ENCODE data around the gene SLA2. TPM values are rescaled to one million over a fixed set of nuclear protein-coding genes. Genes with fewer than 3 reads are reported as not detected.
A peak's percentile ranks its signal among the peaks of the same experiment; 100 is the strongest.

The SLA2 gene
- total and polyA plus RNA-seq, 12 donors, result 0.12 to 1.1 (median 0.46) TPM

DNA sequence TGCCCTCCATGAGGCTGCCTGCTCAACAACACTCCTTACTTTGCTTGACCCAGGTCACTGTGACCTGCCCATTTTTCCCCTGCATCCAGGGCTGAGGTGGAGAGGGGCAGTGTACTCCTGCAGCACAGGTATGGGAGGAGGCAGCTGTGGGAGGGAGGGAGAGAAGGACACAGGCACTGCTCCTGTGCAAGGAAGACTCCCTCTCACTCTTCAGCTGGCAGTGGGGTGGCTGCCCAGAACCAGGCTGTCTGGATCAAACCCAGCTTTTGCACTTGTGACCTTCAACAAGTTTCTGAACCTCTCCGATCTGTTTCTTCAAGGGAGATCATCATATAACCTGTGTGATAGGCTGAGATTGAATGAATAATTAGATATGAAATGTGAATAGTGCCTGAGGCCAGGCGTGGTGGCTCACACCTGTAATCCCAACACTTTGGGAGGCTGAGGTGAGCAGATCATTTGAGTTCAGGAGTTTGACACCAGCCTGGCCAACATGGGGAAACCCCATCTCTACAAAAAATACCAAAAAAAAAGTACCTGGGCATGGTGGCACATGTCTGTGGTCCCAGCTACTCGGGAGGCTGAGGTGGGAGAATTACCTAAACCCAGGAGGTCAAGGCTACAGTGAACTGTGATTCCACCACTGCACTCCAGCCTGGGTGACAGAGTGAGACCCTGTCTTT is 58.5 kb downstream of the SLA2 start:
- peaks cover 0 to 2% of the 10 kb centered on the region in 2 donors for H3K36me3 ChIP-seq (replicated peaks in 1 of 2)
- 52 to 69% (median 62%) methylated on average over 3 of the region's 3 CpGs for WGBS, 4 donors
- TF ChIP-seq, protein P1, sequence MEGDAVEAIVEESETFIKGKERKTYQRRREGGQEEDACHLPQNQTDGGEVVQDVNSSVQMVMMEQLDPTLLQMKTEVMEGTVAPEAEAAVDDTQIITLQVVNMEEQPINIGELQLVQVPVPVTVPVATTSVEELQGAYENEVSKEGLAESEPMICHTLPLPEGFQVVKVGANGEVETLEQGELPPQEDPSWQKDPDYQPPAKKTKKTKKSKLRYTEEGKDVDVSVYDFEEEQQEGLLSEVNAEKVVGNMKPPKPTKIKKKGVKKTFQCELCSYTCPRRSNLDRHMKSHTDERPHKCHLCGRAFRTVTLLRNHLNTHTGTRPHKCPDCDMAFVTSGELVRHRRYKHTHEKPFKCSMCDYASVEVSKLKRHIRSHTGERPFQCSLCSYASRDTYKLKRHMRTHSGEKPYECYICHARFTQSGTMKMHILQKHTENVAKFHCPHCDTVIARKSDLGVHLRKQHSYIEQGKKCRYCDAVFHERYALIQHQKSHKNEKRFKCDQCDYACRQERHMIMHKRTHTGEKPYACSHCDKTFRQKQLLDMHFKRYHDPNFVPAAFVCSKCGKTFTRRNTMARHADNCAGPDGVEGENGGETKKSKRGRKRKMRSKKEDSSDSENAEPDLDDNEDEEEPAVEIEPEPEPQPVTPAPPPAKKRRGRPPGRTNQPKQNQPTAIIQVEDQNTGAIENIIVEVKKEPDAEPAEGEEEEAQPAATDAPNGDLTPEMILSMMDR (IDR thresholded peaks at IDR 0.05), result no peak
- TF ChIP-seq POLR2A (IDR thresholded peaks at IDR 0.05), result no peak
- intact Hi-C loops (cut with DNase I), result no loop called here
- no peak overlapping the region for H3K27ac ChIP-seq
- no peak overlapping the region for H3K4me3 ChIP-seq
- peaks cover 0 to 10% of the 10 kb centered on the region in 2 donors for H3K4me1 ChIP-seq (replicated peaks in 1 of 2)
- peak in 6 of 7 donors; percentile 40 to 68 (median 60) for DNase-seq
- H3K9me3 ChIP-seq (replicated peaks in 1 of 3), result no peaks in the 10 kb centered on the region
- no peaks in the 10 kb centered on the region for H3K27me3 ChIP-seq

DNA sequence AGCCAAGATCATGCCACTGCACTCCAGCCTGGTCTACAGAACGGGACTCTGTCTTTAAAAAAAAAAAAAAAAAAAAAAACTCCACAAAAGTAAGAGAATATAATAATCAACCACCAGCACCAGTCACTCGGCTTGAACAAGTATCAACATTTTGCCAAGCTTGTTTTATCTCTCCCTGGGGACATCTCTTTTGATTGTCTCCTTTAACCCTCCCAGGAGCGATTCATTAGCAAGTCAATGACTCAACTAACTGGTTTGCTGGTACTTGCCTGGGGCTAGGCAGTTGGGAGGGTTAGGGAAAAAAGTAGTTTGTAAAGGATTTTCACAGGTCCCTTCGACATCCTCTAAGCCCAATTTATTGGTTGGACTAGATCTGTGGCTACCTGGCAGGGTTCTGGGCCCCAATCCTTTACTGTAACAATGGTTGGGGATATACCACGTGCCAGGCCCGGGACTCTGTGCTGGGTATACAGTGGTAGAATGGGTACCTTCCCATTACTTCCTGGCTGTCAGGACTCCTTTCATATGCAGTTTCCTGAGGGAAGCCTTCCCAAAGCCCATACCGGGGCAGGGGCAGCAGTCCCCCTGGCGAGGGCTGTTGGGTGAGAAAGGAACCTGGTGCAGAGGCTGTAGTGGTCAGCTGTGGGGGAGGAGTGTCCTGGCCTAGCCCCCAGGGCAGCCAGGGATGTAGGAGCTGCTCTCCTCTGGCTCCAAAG is 60.4 kb downstream of the SLA2 start:
- TF ChIP-seq, protein P1 (IDR thresholded peaks at IDR 0.05), result no peak
- TF ChIP-seq POLR2A (IDR thresholded peaks at IDR 0.05), result no peak
- 79 to 84% (median 82%) methylated on average over 6 to 8 of the region's 8 CpGs for WGBS, 4 donors
- DNase-seq, result no peak
- no peaks in the 10 kb centered on the region for H3K9me3 ChIP-seq (replicated peaks in 1 of 3)
- H3K36me3 ChIP-seq (replicated peaks in 1 of 2), result peaks cover 0 to 9% of the 10 kb centered on the region in 2 donors
- H3K4me1 ChIP-seq (replicated peaks in 1 of 2), result peaks cover 0 to 10% of the 10 kb centered on the region in 2 donors
- intact Hi-C loops (cut with DNase I), result no loop called here
- no peak overlapping the region for H3K4me3 ChIP-seq
- no peaks in the 10 kb centered on the region for H3K27me3 ChIP-seq
- H3K27ac ChIP-seq, result no peak overlapping the region

DNA sequence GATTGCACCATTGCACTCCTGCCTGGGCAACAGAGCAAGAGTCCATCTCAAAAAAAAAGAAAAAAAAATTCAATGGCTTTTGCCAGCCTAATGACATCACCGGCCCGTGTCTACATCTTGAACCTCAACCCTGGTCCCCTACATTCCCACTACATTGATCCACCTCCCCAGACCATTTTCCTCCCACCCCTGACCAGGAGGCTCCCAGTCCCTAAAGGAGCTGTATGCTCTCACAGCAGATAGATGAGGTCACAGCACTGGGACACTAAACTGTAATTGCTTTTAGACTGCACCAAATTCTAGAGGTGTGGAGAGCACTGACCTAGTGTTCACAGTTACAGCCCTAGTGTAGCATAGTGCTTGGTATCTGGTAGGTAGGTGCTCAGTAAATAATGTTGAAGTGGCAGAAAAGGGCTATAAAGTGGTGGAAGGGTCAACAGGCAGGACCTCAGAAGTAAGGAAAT is 61.9 kb downstream of the SLA2 start:
- Histone ChIP-seq H3K4me1 (replicated peaks in 1 of 2) (peaks cover 0 to 10% of the 10 kb centered on the region in 2 donors), H3K9me3 (replicated peaks in 1 of 3) (no peaks in the 10 kb centered on the region), H3K36me3 (replicated peaks in 1 of 2) (peaks cover 0 to 18% of the 10 kb centered on the region in 2 donors), H3K27me3 (no peaks in the 10 kb centered on the region), H3K27ac (no peak overlapping the region), H3K4me3 (no peak overlapping the region)
- no peak for TF ChIP-seq POLR2A (IDR thresholded peaks at IDR 0.05)
- TF ChIP-seq, protein P1 (IDR thresholded peaks at IDR 0.05), result no peak
- intact Hi-C loops (cut with DNase I), result no loop called here
- 88 to 97% (median 89%) methylated on average over 2 of the region's 2 CpGs for WGBS, 4 donors
- no peak for DNase-seq

DNA sequence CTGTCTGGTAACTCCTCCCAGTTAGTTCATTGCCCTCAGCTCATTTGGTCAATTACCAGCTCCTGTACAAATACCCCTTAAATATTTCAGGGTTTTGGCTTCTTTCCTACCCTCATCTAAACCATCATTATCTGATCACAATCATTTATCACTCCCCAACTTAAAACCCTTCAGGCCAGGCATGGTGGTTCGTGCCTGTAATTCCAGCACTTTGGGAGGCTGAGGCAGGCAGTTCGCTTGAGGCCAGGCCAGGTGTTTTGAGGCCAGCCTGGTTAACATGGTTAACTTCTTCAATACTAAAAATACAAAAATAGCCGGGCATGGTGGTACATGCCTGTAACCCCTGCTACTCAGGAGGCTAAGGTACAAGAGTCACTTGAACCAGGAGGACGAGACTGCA is 63.2 kb downstream of the SLA2 start:
- TF ChIP-seq, protein P1 (IDR thresholded peaks at IDR 0.05), result no peak
- TF ChIP-seq POLR2A (IDR thresholded peaks at IDR 0.05), result no peak
- no peak for DNase-seq
- Histone ChIP-seq H3K9me3 (replicated peaks in 1 of 3) (no peaks in the 10 kb centered on the region), H3K27me3 (no peaks in the 10 kb centered on the region), H3K36me3 (replicated peaks in 1 of 2) (peaks cover 0 to 18% of the 10 kb centered on the region in 2 donors), H3K4me3 (no peak overlapping the region), H3K27ac (no peak overlapping the region), H3K4me1 (replicated peaks in 1 of 2) (peaks cover 0 to 9% of the 10 kb centered on the region in 2 donors)
- 87 to 96% (median 93%) methylated on average over 4 of the region's 4 CpGs for WGBS, 4 donors
- intact Hi-C loops (cut with DNase I), result no loop called here

All from adrenal gland (tissue), 12 donors.